Measurements from ENCODE around the gene DCK.

Gene DCK

DNA sequence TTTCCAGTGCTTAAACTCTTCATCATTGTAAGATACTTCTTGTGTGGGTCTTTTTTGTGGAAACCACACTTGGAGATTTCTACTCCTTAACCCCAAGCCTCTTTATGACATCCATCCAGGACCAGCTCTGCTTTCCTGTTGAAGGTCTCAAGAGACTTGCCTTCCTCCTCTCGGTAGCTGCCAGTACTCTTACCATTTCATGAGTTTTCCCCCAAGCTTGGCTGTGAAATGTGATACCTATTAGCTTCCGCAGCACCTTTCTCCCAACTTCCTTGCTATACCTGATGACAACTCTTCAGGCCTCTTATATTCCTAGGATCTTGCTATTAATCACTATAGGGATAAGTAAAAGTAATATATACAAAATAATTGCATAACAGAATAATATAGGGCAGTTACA, 1.9 kb upstream of the DCK start:
- CTCF ChIA-PET, result no interaction called here

DNA sequence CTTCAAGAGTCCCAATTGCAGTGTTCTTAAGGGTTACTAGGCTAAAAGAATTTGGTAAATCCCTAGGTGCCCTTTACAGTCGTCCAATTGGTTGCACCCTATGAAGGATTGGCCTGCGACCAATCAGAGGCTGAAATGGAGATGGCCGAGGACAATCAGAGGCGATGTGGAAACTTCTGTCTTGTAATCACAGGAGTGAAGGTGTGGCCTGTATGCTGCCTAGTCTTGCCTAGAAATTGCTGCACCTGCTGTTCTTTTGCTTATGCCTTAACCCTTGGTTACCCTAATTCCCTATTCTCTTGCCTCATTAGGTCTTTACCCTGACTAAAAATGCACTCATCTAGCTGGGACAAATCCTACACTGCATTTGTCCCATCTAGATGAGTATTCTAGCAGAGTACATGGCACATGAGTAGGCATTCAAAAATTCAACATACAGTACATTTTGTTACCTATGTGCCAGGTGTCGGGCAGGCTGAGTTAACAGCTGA, 1.0 kb upstream of the DCK start:
- DNase-seq (ENCODE audit: extremely low spot score), result no peak
- TF ChIP-seq FOXM1 (IDR thresholded peaks at IDR 0.05; ENCODE audit: borderline replicate concordance) (no peak), CTBP1 (IDR thresholded peaks at IDR 0.05; ENCODE audit: borderline replicate concordance) (no peak), L3MBTL2 (conservative IDR thresholded peaks at IDR 0.05) (no peak), SUZ12 (IDR thresholded peaks at IDR 0.05) (no peak), HDGF (IDR thresholded peaks at IDR 0.05; ENCODE audit: borderline replicate concordance) (no peak), FOXA1 (IDR thresholded peaks at IDR 0.05) (no peak)
- TF ChIP-seq, protein P1, sequence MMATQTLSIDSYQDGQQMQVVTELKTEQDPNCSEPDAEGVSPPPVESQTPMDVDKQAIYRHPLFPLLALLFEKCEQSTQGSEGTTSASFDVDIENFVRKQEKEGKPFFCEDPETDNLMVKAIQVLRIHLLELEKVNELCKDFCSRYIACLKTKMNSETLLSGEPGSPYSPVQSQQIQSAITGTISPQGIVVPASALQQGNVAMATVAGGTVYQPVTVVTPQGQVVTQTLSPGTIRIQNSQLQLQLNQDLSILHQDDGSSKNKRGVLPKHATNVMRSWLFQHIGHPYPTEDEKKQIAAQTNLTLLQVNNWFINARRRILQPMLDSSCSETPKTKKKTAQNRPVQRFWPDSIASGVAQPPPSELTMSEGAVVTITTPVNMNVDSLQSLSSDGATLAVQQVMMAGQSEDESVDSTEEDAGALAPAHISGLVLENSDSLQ (IDR thresholded peaks at IDR 0.05), result peak; percentile 76
- CTCF ChIA-PET, result interaction anchor here (0.6 kb wide), 1 partner anchor 12 kb away, joined by 3 read pairs; no protein-coding TSS in a partner anchor
- POLR2A ChIA-PET, result interaction anchor here (1.3 to 2.1 kb wide), 3 partner anchors 16 to 154 kb away, joined by 4 to 11 read pairs (median 8); partner anchors contain the start of gene MOB1B

More for the DNA sequence above, 1.9 kb upstream of the DCK start:
- TF ChIP-seq ELF4 (IDR thresholded peaks at IDR 0.05), result no peak
- TF ChIP-seq FOXA1 (IDR thresholded peaks at IDR 0.05), result no peak
- TF ChIP-seq, protein P1 (IDR thresholded peaks at IDR 0.05), result no peak
- TF ChIP-seq TARDBP (IDR thresholded peaks at IDR 0.05), result no peak
- no peak for TF ChIP-seq ARNT (IDR thresholded peaks at IDR 0.05)
- no peak for TF ChIP-seq FOXK2 (IDR thresholded peaks at IDR 0.05)
- TF ChIP-seq FOXM1 (IDR thresholded peaks at IDR 0.05; ENCODE audit: borderline replicate concordance), result no peak
- no peak for DNase-seq (ENCODE audit: extremely low spot score)
- POLR2A ChIA-PET, result no interaction called here

DNA sequence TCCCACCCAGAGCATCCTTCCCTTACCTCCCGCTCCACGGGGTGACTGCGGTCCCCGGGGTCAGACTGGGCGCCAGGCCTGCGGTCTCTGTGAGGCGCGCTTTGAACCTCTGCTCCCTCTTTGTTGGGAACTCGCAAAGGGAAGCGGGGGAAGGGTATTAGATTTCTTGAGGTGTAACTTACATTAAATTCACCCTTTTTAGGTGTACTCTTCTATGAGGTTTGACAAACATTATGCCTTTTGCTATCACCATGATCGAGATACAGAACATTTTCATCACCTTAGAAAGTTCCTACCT, 569 bp downstream of the DCK start:
- ChIA-PET POLR2A (interaction anchor here (0.8 to 2.1 kb wide), 10 partner anchors 10 to 290 kb away, joined by 3 to 11 read pairs (median 4); partner anchors contain the start of gene MOB1B), CTCF (interaction anchor here (0.6 to 1.4 kb wide), 2 partner anchors 16 to 338 kb away, joined by 3 read pairs; no protein-coding TSS in a partner anchor)
- TF ChIP-seq SP1 (IDR thresholded peaks at IDR 0.05) (no peak), ZNF384 (IDR thresholded peaks at IDR 0.05) (no peak), L3MBTL2 (conservative IDR thresholded peaks at IDR 0.05) (0 out of 2 replicates have a peak, but pooled peaks have one; percentile 8)
- DNase-seq (ENCODE audit: extremely low spot score), result no peak

DNA sequence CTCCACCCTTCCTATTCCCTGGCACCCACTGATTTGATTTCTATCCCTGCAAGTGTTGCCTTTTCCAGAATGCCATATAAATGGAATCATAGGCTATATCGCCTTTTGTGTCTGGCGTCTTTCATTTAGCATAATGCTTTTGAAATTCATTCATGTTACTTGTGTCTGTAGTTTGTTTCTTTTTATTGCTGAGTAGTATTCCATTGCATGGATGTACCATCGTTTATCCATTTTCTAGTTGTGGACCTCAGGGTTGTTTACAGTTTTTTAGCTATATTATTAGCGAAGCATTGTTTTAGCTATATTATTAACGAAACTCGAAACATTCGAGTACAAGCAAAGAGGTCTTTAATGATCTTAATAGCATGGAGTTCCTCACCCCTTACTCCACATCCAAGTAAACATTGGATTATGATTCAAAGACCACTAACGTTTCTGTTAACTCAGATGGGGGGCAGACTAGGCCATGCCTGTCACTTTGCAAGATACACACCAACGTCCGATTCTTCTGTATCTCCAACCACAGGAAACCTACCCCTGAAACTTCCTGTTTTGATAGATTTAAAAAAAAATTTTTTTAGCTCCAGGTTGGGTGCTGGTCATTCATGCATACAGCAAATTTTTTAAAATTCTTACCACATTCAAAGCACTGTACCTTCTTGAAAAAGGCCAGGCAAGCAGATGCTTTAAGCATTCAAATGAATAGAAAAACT, 1.1 kb downstream of the DCK start:
- ChIA-PET POLR2A (interaction anchor here (1.0 to 2.1 kb wide), 4 partner anchors 9 to 155 kb away, joined by 3 to 8 read pairs (median 4); partner anchors contain the start of gene GRSF1), CTCF (interaction anchor here (1.4 kb wide), 1 partner anchor 16 kb away, joined by 3 read pairs; no protein-coding TSS in a partner anchor)
- TF ChIP-seq ELF4 (IDR thresholded peaks at IDR 0.05), result no peak
- DNase-seq (ENCODE audit: extremely low spot score), result no peak

DNA sequence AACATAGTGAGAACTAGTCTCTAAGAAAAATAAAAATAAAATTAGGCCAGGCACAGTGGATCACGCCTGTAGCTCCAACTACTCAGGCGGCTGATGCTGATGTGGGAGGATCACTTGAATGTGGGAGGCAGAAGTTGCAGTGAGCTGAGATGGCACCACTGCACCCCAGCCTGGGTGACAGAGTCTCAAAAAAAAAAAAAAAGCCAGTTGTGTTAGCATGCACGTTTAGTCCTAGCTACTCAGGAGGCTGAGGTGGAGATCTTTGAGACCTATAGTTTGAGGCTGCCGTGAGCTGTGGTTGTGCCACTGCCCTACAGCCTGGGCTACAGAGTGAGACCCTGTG, 2.5 kb downstream of the DCK start:
- no peak for DNase-seq (ENCODE audit: extremely low spot score)
- ChIA-PET POLR2A (interaction anchor here (1.0 kb wide), 1 partner anchor 94 kb away, joined by 3 read pairs; the partner anchor contains the start of gene MOB1B), CTCF (interaction anchor here (0.7 kb wide), 1 partner anchor 45 kb away, joined by 3 read pairs; no protein-coding TSS in a partner anchor)
- TF ChIP-seq BHLHE40 (IDR thresholded peaks at IDR 0.05; ENCODE audit: borderline replicate concordance), result no peak
- TF ChIP-seq SP1 (IDR thresholded peaks at IDR 0.05), result no peak
- no peak for TF ChIP-seq ELF4 (IDR thresholded peaks at IDR 0.05)
- TF ChIP-seq NFRKB (IDR thresholded peaks at IDR 0.05), result no peak
- TF ChIP-seq TARDBP (IDR thresholded peaks at IDR 0.05), result no peak
- TF ChIP-seq ZNF384 (IDR thresholded peaks at IDR 0.05), result no peak
- TF ChIP-seq HDGF (IDR thresholded peaks at IDR 0.05; ENCODE audit: borderline replicate concordance), result no peak
- no peak for TF ChIP-seq CTBP1 (IDR thresholded peaks at IDR 0.05; ENCODE audit: borderline replicate concordance)
- TF ChIP-seq, protein P1 (IDR thresholded peaks at IDR 0.05), result no peak
- TF ChIP-seq L3MBTL2 (conservative IDR thresholded peaks at IDR 0.05), result no peak
- no peak for TF ChIP-seq FOXK2 (IDR thresholded peaks at IDR 0.05)
- TF ChIP-seq FOXA1 (IDR thresholded peaks at IDR 0.05), result no peak
- no peak for TF ChIP-seq LEF1 (IDR thresholded peaks at IDR 0.05; ENCODE audit: borderline replicate concordance)
- TF ChIP-seq ARNT (IDR thresholded peaks at IDR 0.05), result no peak
- no peak for TF ChIP-seq FOXM1 (IDR thresholded peaks at IDR 0.05; ENCODE audit: borderline replicate concordance)
- no peak for TF ChIP-seq SUZ12 (IDR thresholded peaks at IDR 0.05)

DNA sequence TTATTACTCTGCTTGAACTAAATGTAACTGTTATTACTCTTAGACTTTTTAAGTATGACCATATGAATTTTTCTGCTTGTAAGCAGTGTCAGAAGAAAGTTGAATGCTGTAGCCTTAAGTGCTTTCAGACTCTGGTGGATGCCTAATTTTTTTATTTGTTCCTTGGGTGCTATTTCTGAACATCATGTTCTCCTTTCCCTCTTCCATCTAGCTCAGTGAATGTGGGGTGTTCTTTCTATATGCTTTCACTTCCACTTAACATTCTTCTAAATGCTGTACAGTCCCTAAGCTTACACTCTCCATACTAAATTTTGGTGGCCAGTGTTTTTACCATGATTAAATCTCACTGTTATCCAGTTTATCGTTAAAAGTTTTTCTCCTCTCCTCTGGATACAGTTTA, 3.6 kb downstream of the DCK start:
- CTCF ChIA-PET, result interaction anchor here (0.9 kb wide), 1 partner anchor 11 kb away, joined by 3 read pairs; no protein-coding TSS in a partner anchor
- POLR2A ChIA-PET, result interaction anchor here (0.8 to 1.0 kb wide), 2 partner anchors 95 to 292 kb away, joined by 3 read pairs; partner anchors contain the start of gene MOB1B
- TF ChIP-seq BHLHE40 (IDR thresholded peaks at IDR 0.05; ENCODE audit: borderline replicate concordance), result no peak
- TF ChIP-seq LEF1 (IDR thresholded peaks at IDR 0.05; ENCODE audit: borderline replicate concordance), result no peak
- no peak for TF ChIP-seq SP1 (IDR thresholded peaks at IDR 0.05)
- TF ChIP-seq SUZ12 (IDR thresholded peaks at IDR 0.05), result no peak
- TF ChIP-seq L3MBTL2 (conservative IDR thresholded peaks at IDR 0.05), result no peak
- no peak for TF ChIP-seq FOXK2 (IDR thresholded peaks at IDR 0.05)
- no peak for TF ChIP-seq CTBP1 (IDR thresholded peaks at IDR 0.05; ENCODE audit: borderline replicate concordance)
- TF ChIP-seq HDGF (IDR thresholded peaks at IDR 0.05; ENCODE audit: borderline replicate concordance), result no peak
- no peak for TF ChIP-seq TARDBP (IDR thresholded peaks at IDR 0.05)
- no peak for TF ChIP-seq ELF4 (IDR thresholded peaks at IDR 0.05)
- TF ChIP-seq ZNF384 (IDR thresholded peaks at IDR 0.05), result no peak
- no peak for TF ChIP-seq FOXA1 (IDR thresholded peaks at IDR 0.05)
- TF ChIP-seq, protein P1 (IDR thresholded peaks at IDR 0.05), result no peak
- no peak for TF ChIP-seq ARNT (IDR thresholded peaks at IDR 0.05)
- TF ChIP-seq NFRKB (IDR thresholded peaks at IDR 0.05), result no peak
- no peak for TF ChIP-seq FOXM1 (IDR thresholded peaks at IDR 0.05; ENCODE audit: borderline replicate concordance)
- DNase-seq (ENCODE audit: extremely low spot score), result no peak

Measured in HEK293T (cell line).